ENCODE data around the gene PTPRG. TPM values are rescaled to one million over a fixed set of nuclear protein-coding genes. Genes with fewer than 3 reads are reported as not detected.

Gene PTPRG
- total RNA-seq, 1 experiment from 2014 or later, result 69.3 TPM

- Mint-ChIP-seq H3K27ac (peak overlapping the region in 2 of 3 experiments; percentile 4 to 44; a peak in 2 of 7 replicates), H3K4me1 (peaks cover 14 to 17% of the 10 kb centered on the region in 2 experiments), H3K9me3 (peaks cover 0 to 2% of the 10 kb centered on the region in 2 experiments; a peak in 1 of 5 replicates), H3K36me3 (ENCODE audit: insufficient read depth in 1 of 3, low read depth in 3 of 3) (peaks cover 5 to 30% (median 21%) of the 10 kb centered on the region in 3 experiments), H3K27me3 (ENCODE audit: low read depth) (no peaks in the 10 kb centered on the region; the same call in none of the 2 replicates), H3K4me3 (no peak overlapping the region)
- H3K27me3 ChIP-seq (ENCODE audit: insufficient read depth, low read length), result no peaks in the 10 kb centered on the region
- no peak overlapping the region for H3T11ph ChIP-seq (ENCODE audit: low read length)
- H2BK12ac ChIP-seq (ENCODE audit: insufficient read length, low read depth, low read length), result no peak overlapping the region
- H4K5ac ChIP-seq (ENCODE audit: insufficient read length, low read depth, low read length), result no peak overlapping the region
- no CpG with 5 or more reads among the region's 7 CpGs for WGBS (ENCODE audit: extremely low coverage, insufficient read length, low lambda C conversion rate)
- H3K23me2 ChIP-seq (ENCODE audit: insufficient read length, low read depth, low read length, poor library complexity, severe bottlenecking), result no peaks in the 10 kb centered on the region
- H3K79me1 ChIP-seq (ENCODE audit: insufficient read depth, low read depth, low read length, poor library complexity, severe bottlenecking), result no peaks in the 10 kb centered on the region
- H2AFZ ChIP-seq (ENCODE audit: low read length), result no peak overlapping the region
- H3K23ac ChIP-seq (ENCODE audit: insufficient read length, low read depth, low read length), result no peak overlapping the region
- no peak overlapping the region for H2BK20ac ChIP-seq (ENCODE audit: low read depth, low read length, poor library complexity, severe bottlenecking)
- TF ChIP-seq CTCF (conservative IDR thresholded peaks at IDR 0.05), result 0 out of 3 replicates have a peak, but pooled peaks have one; percentile 13
- H4K8ac ChIP-seq (replicated peaks; ENCODE audit: insufficient read length, low read depth, low read length), result no peak overlapping the region
- no peak overlapping the region for H3K4me2 ChIP-seq (ENCODE audit: insufficient read depth, insufficient read length, low read length)
- H3K4me1 ChIP-seq (ENCODE audit: insufficient read depth, low read length), result no peaks in the 10 kb centered on the region
- H2AK5ac ChIP-seq (ENCODE audit: insufficient read length, low read length), result no peak overlapping the region
- H3K14ac ChIP-seq (ENCODE audit: insufficient read depth, low read length), result no peak overlapping the region; the same call in 1 of the 2 replicates
- no peaks in the 10 kb centered on the region for H3K79me2 ChIP-seq (ENCODE audit: insufficient read depth, low read length)
- no peaks in the 10 kb centered on the region for H3K9me3 ChIP-seq (ENCODE audit: control insufficient read depth, low read depth, low read length)
- H3K18ac ChIP-seq (ENCODE audit: insufficient read length, low read depth, low read length), result no peak overlapping the region
- no peak overlapping the region for H3K27ac ChIP-seq (ENCODE audit: insufficient read length, low read depth, low read length)
- H3K4ac ChIP-seq (ENCODE audit: low read depth, low read length), result no peak overlapping the region
- H4K20me1 ChIP-seq (ENCODE audit: control insufficient read depth, insufficient read depth, insufficient read length), result no peaks in the 10 kb centered on the region
- H3K9ac ChIP-seq (ENCODE audit: extremely low read depth, insufficient read length, low read length), result no peak overlapping the region
- no peak for DNase-seq
- H2BK5ac ChIP-seq (ENCODE audit: insufficient read length, low read length), result no peak overlapping the region
- H2BK15ac ChIP-seq (ENCODE audit: low read depth, low read length), result no peak overlapping the region
- H3K56ac ChIP-seq (ENCODE audit: insufficient read length, low read depth, low read length), result no peak overlapping the region
- no peak overlapping the region for H4K91ac ChIP-seq (ENCODE audit: insufficient read length, low read depth, low read length)
- no peak overlapping the region for H2BK120ac ChIP-seq (ENCODE audit: low read depth, low read length, poor library complexity, severe bottlenecking)
Observed at GRCh38 chr3:62184559-62184958, 623.2 kb downstream of the PTPRG start.
